Common myeloid progenitor, CD34-positive (primary cell): ENCODE measurements around the gene TMC2.

Experiments used
- CTCF ChIA-PET: fragments of 350-600 bp; sonication (Branson Sonifier 250); formaldehyde crosslinking; loops from one replicate; lab custom pipeline; 2021; ENCODE audit warnings: antibody characterized with exemption; lab: Charles Lee
- POLR2A ChIA-PET: fragments of 350-600 bp; sonication (Branson Sonifier 250); formaldehyde crosslinking; loops from one replicate; lab custom pipeline; 2021; ENCODE audit warnings: antibody characterized with exemption; lab: Charles Lee
- DNase-seq, 3 donors: peaks; one replicate each; pipeline versions ENCODE4 v3.0.0 to v3.0.0-alpha.2; 2013
- H3K27ac ChIP-seq, 2 experiments: 1 replicate in 1 of 2; 2 replicates in 1 of 2; pipeline ENCODE4 v1.7.0; 2013; ENCODE audit warnings: inconsistent platforms in 2 of 2, low read length in 2 of 2, mild to moderate bottlenecking in 2 of 2, low read depth in 1 of 2, moderate library complexity in 1 of 2; ENCODE audit not compliant: severe bottlenecking in 2 of 2, insufficient read depth in 1 of 2, poor library complexity in 1 of 2
- H3K27me3 ChIP-seq, 5 experiments: replicated peaks in 2 of 5; 1 replicate in 3 of 5; 2 replicates in 2 of 5; pipeline versions ENCODE4 v1.6.1 to v1.7.0; 2013; ENCODE audit warnings: low read length in 4 of 5, mild to moderate bottlenecking in 2 of 5, moderate library complexity in 2 of 5, inconsistent platforms in 1 of 5; ENCODE audit not compliant: insufficient read depth in 5 of 5, control insufficient read depth in 4 of 5
- H3K36me3 ChIP-seq, 4 experiments: 1 replicate in 2 of 4; 2 replicates in 2 of 4; pipeline versions ENCODE4 v1.6.1 to v1.7.0; 2013; ENCODE audit warnings: low read length in 3 of 4, control low read depth in 1 of 4, mild to moderate bottlenecking in 1 of 4; ENCODE audit not compliant: control insufficient read depth in 4 of 4, insufficient read depth in 4 of 4
- H3K4me1 ChIP-seq, 4 experiments: 1 replicate in 3 of 4; 2 replicates in 1 of 4; pipeline versions ENCODE4 v1.6.1 to v1.7.1; 2013; ENCODE audit warnings: low read length in 3 of 4, mild to moderate bottlenecking in 3 of 4, control low read depth in 1 of 4, inconsistent platforms in 1 of 4, moderate library complexity in 1 of 4; ENCODE audit not compliant: control insufficient read depth in 4 of 4, insufficient read depth in 4 of 4; ENCODE audit errors: control extremely low read depth in 1 of 4
- H3K4me3 ChIP-seq, 7 experiments: 1 replicate in 4 of 7; 2 replicates in 3 of 7; pipeline versions ENCODE4 v1.5.1 to v1.7.0; 2013; ENCODE audit warnings: mild to moderate bottlenecking in 7 of 7, low read length in 6 of 7, moderate library complexity in 6 of 7, inconsistent platforms in 2 of 7, low read depth in 2 of 7, control low read depth in 1 of 7; ENCODE audit not compliant: insufficient read depth in 4 of 7, control insufficient read depth in 1 of 7; ENCODE audit errors: extremely low read depth in 1 of 7
- H3K9me3 ChIP-seq, 5 experiments: 1 replicate in 4 of 5; 2 replicates in 1 of 5; pipeline versions ENCODE4 v1.6.1 to v1.7.1; 2013; ENCODE audit warnings: low read length in 4 of 5, mild to moderate bottlenecking in 2 of 5, inconsistent platforms in 1 of 5, low read depth in 1 of 5, moderate library complexity in 1 of 5; ENCODE audit not compliant: control insufficient read depth in 4 of 5, insufficient read depth in 2 of 5; ENCODE audit errors: control extremely low read depth in 1 of 5
- WGBS: methylation state at CpG from one replicate; pipeline ENCODE4 v1.1.5; 2013; ENCODE audit not compliant: insufficient coverage; 5-methylcytosine and 5-hydroxymethylcytosine counted together

Gene TMC2

DNA sequence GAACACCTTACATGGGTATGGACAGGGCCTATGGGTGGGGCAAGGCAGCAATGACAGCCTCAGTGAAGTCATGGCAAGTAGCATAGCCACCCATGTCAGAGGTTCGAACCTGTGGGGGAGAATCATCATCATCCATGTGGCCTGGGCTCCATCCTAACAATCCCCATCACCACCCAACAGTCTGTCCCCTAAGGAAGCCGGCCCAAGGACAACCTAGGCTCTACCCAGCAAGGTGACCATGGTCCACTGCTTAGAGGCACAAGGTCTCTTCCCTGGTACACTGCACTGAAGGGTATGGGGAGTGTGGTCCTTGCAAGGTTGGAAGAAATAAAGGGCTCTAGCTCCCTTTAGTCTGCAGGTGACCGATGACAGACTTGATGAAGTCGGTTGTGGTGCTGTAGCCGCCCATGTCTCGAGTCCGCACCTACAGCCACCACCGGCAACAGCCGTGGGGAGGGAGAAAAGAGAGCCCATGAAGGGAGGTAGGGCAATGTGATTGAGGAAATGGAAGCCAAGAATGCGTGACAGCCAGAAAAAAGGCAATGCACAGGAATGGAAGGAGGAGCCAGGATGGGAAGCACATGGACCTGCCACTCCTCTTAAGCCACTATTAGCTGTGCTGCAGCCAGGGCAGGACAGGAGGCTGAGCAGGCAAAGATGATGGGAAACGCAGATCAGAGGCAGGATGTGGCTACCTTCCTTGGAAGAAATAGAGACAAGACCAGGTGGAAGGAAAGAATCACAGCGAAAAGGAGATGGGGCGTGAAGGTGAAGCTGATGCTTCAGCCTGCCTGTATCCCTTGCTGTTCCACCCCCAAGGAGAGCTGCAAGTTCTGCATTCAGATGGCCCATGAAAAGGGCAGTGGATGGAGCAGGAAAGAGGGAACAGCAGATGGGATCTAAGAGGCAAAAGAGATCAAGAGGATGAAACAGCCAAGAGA, 122.3 kb downstream of the TMC2 start:
- CTCF ChIA-PET: no interaction called here
- no peak overlapping the region for H3K27ac ChIP-seq
- no peaks in the 10 kb centered on the region for H3K9me3 ChIP-seq
- no peak for DNase-seq
- H3K4me3 ChIP-seq: no peak overlapping the region
- WGBS: 90% methylated on average over 9 of the region's 13 CpGs
- no peaks in the 10 kb centered on the region for H3K27me3 ChIP-seq
- H3K4me1 ChIP-seq: peaks cover 0 to 26% (median 16%) of the 10 kb centered on the region in 4 experiments
- peaks cover 28 to 85% (median 67%) of the 10 kb centered on the region in 4 experiments for H3K36me3 ChIP-seq
- POLR2A ChIA-PET: no interaction called here

GRCh38 chr20:2659547-2659946, 123.2 kb downstream of the TMC2 start:
- Histone ChIP-seq H3K27ac (no peak overlapping the region), H3K4me1 (peaks cover 0 to 21% (median 13%) of the 10 kb centered on the region in 4 experiments), H3K4me3 (no peak overlapping the region), H3K9me3 (no peaks in the 10 kb centered on the region), H3K27me3 (no peaks in the 10 kb centered on the region), H3K36me3 (peaks cover 26 to 77% (median 62%) of the 10 kb centered on the region in 4 experiments)
- ChIA-PET CTCF (no interaction called here), POLR2A (no interaction called here)
- no peak for DNase-seq
- 100% methylated on average over 8 of the region's 10 CpGs for WGBS

DNA sequence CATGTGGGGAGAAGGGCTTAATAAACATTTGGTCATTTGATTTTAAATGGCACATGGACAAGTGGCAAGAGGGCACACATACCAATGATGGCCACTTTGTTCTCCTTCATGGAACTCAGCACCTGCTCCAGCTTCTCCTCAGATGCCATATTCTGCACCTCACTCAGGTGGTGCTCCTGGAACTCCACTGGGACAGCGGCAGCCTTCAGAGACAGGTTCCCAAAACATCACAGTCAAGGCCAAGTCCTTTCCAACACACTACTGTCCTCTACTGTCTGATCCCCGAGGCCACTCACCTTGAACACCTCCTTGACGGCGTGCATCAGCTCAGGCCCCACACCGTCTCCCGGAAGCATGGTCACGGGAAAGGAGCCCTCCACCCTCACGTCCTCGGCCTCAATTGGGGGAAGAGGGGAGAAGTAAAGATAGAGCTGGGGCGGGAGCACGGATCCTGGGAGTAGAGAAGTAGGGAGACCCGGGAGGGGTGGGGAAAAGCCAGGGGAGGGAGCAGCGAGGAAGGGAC, 127.1 kb downstream of the TMC2 start:
- Histone ChIP-seq H3K4me3 (peak overlapping the region; percentile 84 to 99 (median 95)), H3K27ac (peak overlapping the region; percentile 90 to 96), H3K27me3 (peaks cover 0 to 3% (median 0%) of the 10 kb centered on the region in 5 experiments), H3K9me3 (no peaks in the 10 kb centered on the region), H3K36me3 (peaks cover 6 to 39% (median 27%) of the 10 kb centered on the region in 4 experiments), H3K4me1 (peaks cover 0 to 17% (median 13%) of the 10 kb centered on the region in 4 experiments)
- no peak for DNase-seq
- ChIA-PET POLR2A (interaction anchor here (0.5 to 2.5 kb wide), 4 partner anchors 8 to 30 kb away, joined by 3 to 23 read pairs (median 4); partner anchors contain the start of gene NOP56), CTCF (interaction anchor here (1.3 to 2.3 kb wide), 2 partner anchors 10 to 24 kb away, joined by 3 to 10 read pairs; partner anchors contain the start of gene NOP56)
- 6% methylated on average over 11 of the region's 13 CpGs for WGBS

GRCh38 chr20:2663887-2664719, 127.7 kb downstream of the TMC2 start, which contains the start of gene IDH3B:
TSS of gene IDH3B (minus strand) at chr20:2664216. CDS start at chr20:2664188, 28 bp downstream.
- Histone ChIP-seq H3K4me1 (peaks cover 0 to 17% (median 13%) of the 10 kb centered on the region in 4 experiments), H3K9me3 (no peaks in the 10 kb centered on the region), H3K27ac (peak within 1 kb of the TSS; percentile 90 to 96), H3K36me3 (peaks cover 6 to 32% (median 23%) of the 10 kb centered on the region in 4 experiments), H3K4me3 (peak within 1 kb of the TSS; percentile 84 to 99 (median 95)), H3K27me3 (peaks cover 0 to 3% (median 0%) of the 10 kb centered on the region in 5 experiments)
- WGBS: 10% methylated on average over 44 of the region's 49 CpGs
- POLR2A ChIA-PET: interaction anchor here (0.5 to 2.5 kb wide), 3 partner anchors 9 to 12 kb away, joined by 3 to 23 read pairs (median 4); partner anchors contain the start of gene NOP56
- CTCF ChIA-PET: interaction anchor here (0.9 to 2.3 kb wide), 4 partner anchors 11 to 50 kb away, joined by 3 to 10 read pairs (median 4); partner anchors contain the start of gene NOP56
- DNase-seq: peak; percentile 96 to 98 (median 97)

- Histone ChIP-seq H3K4me1 (no peaks in the 10 kb centered on the region), H3K27me3 (peaks cover 0 to 3% (median 0%) of the 10 kb centered on the region in 5 experiments), H3K9me3 (peaks cover 0 to 2% (median 0%) of the 10 kb centered on the region in 5 experiments), H3K4me3 (no peak overlapping the region), H3K36me3 (no peaks in the 10 kb centered on the region), H3K27ac (no peak overlapping the region)
- ChIA-PET CTCF (interaction anchor here (1.7 to 7.0 kb wide), 2 partner anchors 15 to 27 kb away, joined by 5 to 56 read pairs; no protein-coding TSS in a partner anchor), POLR2A (no interaction called here)
- 32% methylated on average over 3 of the region's 4 CpGs for WGBS
- DNase-seq: peak in 2 of 3 donors; percentile 53 to 54
These were observed 135.6 kb downstream of the TMC2 start for GRCh38 chr20:2671977-2672376.

DNA sequence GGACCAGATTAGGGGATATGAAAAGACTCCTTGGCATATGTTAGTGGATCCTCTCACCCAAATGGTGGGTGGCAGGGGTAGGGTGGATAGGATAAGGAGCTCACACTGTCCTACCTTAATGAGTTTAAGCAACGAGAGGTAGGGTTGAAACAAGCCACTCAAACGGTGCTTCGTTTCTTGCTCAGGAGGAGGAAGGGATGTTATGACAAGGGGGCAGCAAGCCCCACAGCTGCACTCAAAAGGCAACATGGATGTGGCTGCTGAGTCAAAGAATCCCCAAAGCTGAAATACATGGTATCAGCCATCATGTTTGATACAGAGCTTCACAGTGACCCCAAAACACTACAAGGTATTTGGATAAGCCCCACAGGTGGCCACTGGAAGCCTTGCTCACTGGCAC, 136.1 kb downstream of the TMC2 start:
- ChIA-PET POLR2A (interaction anchor here (0.5 kb wide), 1 partner anchor 9 kb away, joined by 4 read pairs; the partner anchor contains the start of gene IDH3B), CTCF (interaction anchor here (0.6 to 7.0 kb wide), 4 partner anchors 15 to 82 kb away, joined by 3 to 56 read pairs (median 6); no protein-coding TSS in a partner anchor)
- H3K36me3 ChIP-seq: no peaks in the 10 kb centered on the region
- no peak overlapping the region for H3K27ac ChIP-seq
- no peaks in the 10 kb centered on the region for H3K4me1 ChIP-seq
- peaks cover 0 to 3% (median 0%) of the 10 kb centered on the region in 5 experiments for H3K27me3 ChIP-seq
- WGBS: 90% methylated on average over 3 of the region's 3 CpGs
- H3K4me3 ChIP-seq: no peak overlapping the region
- no peak for DNase-seq
- peaks cover 0 to 2% (median 0%) of the 10 kb centered on the region in 5 experiments for H3K9me3 ChIP-seq
